Transverse colon (tissue), 4 donors: ENCODE results near the gene DNM1. TPM values are rescaled to one million over a fixed set of nuclear protein-coding genes. Genes with fewer than 3 reads are reported as not detected.

Experiments used
- DNase-seq: peaks from one replicate; pipeline ENCODE4 v3.0.0-alpha.2; 2019
- H3K27ac ChIP-seq, 4 donors: fragments of 200-600 bp; sonication (generic); 2 replicates each; pipeline ENCODE4 v1.5.1; 2016 to 2018; ENCODE audit warnings: inconsistent platforms in 4 of 4
- H3K27me3 ChIP-seq: fragments of 200-600 bp; sonication (generic); 2 replicates; pipeline ENCODE4 v1.5.1; 2017; ENCODE audit warnings: inconsistent platforms
- H3K36me3 ChIP-seq, 4 donors: fragments of 200-600 bp; sonication (generic); 2 replicates each; pipeline ENCODE4 v1.5.1; 2017 to 2019; ENCODE audit warnings: inconsistent platforms in 4 of 4
- H3K4me1 ChIP-seq, 4 donors: fragments of 200-600 bp; sonication (generic); 2 replicates each; pipeline ENCODE4 v1.5.1; 2017 to 2020; ENCODE audit warnings: inconsistent platforms in 4 of 4
- H3K4me3 ChIP-seq, 4 donors: fragments of 200-600 bp; sonication (generic); 1 replicate in 1 of 4; 2 replicates in 3 of 4; pipeline versions ENCODE4 v1.5.1 to v1.6.1; 2017 to 2019; ENCODE audit warnings: inconsistent platforms in 4 of 4
- H3K9me3 ChIP-seq, 2 donors: fragments of 200-600 bp; sonication (generic); 2 replicates each; pipeline ENCODE4 v1.5.1; 2017 to 2019; ENCODE audit warnings: inconsistent platforms in 2 of 2
- EP300 ChIP-seq: sonication (generic); formaldehyde crosslinking; IDR thresholded peaks from one replicate; pipeline ENCODE4 v1.6.1; 2017; ENCODE audit warnings: antibody characterized with exemption, low read depth
- POLR2A ChIP-seq: fragments of 450-650 bp; IDR thresholded peaks from one replicate; pipeline ENCODE4 v1.6.1; 2016; ENCODE audit warnings: antibody characterized with exemption, mild to moderate bottlenecking, moderate library complexity
- POLR2AphosphoS5 ChIP-seq, 3 donors: sonication (generic); formaldehyde crosslinking; IDR thresholded peaks; one replicate each; pipeline ENCODE4 v1.6.1; 2016; ENCODE audit warnings: antibody characterized with exemption in 3 of 3
- WGBS, 2 donors: methylation state at CpG; one replicate each; pipeline ENCODE4 v1.1.5; 2018; ENCODE audit warnings: low coverage in 1 of 2; 5-methylcytosine and 5-hydroxymethylcytosine counted together
- in situ Hi-C, 4 donors: fragments of 200-750 bp; cut with MboI; loops; one replicate each; pipeline versions ENCODE4 v1.15.0 to v1.15.1; 2017; ENCODE audit warnings: low sequenced_read_pairs in 3 of 4, low pct_ligation_motif_present in 1 of 4, low pct_unique_long_range_greater_than_20kb in 1 of 4
- intact Hi-C: fragments of 100-400 bp; cut with DNase I; formaldehyde crosslinking; loops from one replicate; pipeline ENCODE4 v1.15.1; 2023; ENCODE audit warnings: low total_unique reads
- total RNA-seq, 4 donors: library from RNA; depleted of rRNA; stranded (reverse); fragments of >200 nt; gene quantifications; one replicate each; pipeline ENCODE4 v1.1.0, GENCODE V29; 2016
- TF ChIP-seq, protein P1 (sequence below), 5 experiments: fragments of 200-600 bp in 3 of 5; fragments of 450-650 bp in 2 of 5; sonication (generic) in 3 of 5; IDR thresholded peaks; 1 replicate in 2 of 5; 2 replicates in 3 of 5; pipeline ENCODE4 v1.5.1; 2016 to 2017; ENCODE audit warnings: antibody characterized with exemption in 5 of 5, inconsistent platforms in 3 of 5, mild to moderate bottlenecking in 2 of 5, moderate library complexity in 1 of 5

Gene DNM1
- total RNA-seq, 4 donors from 2014 or later, result 7.5 to 41.8 (median 14.3) TPM

DNA sequence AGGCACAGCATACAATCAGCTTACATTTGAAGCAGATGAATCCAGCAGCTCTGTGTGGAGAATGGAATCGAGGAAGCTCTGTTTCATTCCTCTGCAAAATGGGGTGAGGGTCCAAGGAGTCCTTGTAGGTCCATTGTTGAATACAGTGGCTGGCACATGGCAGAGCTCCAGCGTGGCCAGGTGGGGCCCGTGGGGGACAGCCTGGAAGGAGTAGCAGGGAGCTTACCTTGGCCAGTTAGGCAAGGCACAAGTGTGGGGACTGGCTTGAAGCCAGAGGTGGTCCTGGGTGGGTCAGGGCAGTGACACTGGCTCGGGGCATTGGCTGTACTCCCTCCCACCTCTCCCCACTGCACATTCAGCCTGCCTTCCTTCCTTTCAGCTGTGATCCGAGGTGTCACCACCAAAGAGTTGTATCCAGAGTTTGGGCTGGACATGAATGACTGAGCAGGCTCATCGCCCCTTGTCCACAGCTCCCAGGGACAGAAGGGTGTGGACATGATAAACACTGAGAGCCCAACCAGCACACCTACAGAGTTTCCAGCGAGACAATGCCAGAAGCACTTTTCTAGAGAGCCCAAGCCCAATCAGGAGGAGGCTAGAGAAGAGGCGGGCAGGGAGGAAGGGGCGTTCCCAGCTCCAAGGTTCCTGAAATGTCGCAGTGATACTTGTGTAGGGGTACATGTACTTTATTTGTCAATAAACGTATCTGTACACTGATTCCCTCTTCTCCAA, 85.3 kb downstream of the DNM1 start:
- in situ Hi-C loops, result no loop called here
- Histone ChIP-seq H3K4me3 (no peak overlapping the region), H3K9me3 (no peaks in the 10 kb centered on the region), H3K36me3 (peaks cover 0 to 8% (median 0%) of the 10 kb centered on the region in 4 donors), H3K27ac (no peak overlapping the region), H3K27me3 (no peaks in the 10 kb centered on the region), H3K4me1 (no peaks in the 10 kb centered on the region)
- TF ChIP-seq POLR2A, result no peak
- DNase-seq, result no peak
- intact Hi-C loops, result loop anchor here (5.0 kb wide), 1 partner anchor 54 kb away; the partner anchor contains the start of gene SLC27A4
- WGBS, 2 donors, result 81 to 89% methylated on average over 5 to 11 of the region's 11 CpGs

DNA sequence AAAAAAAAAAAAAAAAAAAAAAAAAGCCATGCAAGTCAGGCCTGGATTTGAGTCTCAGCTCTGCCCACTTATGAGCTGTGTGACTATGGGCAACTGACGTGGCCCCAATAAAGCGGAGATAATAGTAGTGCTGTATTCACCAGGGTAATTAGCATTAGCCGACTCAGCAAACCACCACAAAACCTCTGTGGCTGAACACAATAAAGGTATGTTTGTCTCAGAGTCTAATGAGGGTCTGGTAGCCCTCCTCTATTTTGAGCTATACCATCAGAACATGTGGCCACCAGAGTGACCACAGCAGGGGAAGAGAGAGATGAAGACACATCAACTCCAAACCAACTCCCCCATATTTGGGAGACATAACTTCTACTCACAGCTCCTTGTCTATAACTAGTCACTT, 88.8 kb downstream of the DNM1 start:
- no peak for DNase-seq

DNA sequence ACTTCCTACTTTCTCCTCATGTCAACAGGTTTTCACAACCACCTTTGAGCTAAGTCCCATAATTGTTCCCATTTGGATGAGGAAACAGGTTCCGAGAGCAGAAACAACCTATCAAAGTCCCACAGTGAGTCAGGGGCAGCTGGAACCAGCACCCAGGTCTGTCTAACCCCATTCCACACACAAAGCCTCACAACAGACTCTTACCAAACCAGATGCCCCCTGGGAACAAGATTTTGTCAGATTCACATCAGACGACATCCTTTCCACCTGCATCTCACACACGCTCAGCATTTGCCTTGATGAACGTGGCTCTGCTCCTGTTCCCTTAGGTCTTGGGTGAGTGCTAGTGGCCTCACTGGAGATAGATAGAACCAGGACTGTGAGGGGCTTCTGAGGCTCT, 89.9 kb downstream of the DNM1 start:
- intact Hi-C loops, result no loop called here
- WGBS, 2 donors, result 89 to 100% methylated on average over 2 to 4 of the region's 4 CpGs

More for the DNA sequence above, 88.8 kb downstream of the DNM1 start:
- Histone ChIP-seq H3K27ac (no peak overlapping the region), H3K27me3 (no peaks in the 10 kb centered on the region), H3K36me3 (no peaks in the 10 kb centered on the region), H3K4me3 (no peak overlapping the region), H3K4me1 (peaks cover 10 to 18% (median 16%) of the 10 kb centered on the region in 4 donors), H3K9me3 (no peaks in the 10 kb centered on the region)
- intact Hi-C loops (no loop called here), in situ Hi-C loops (no loop called here)
- TF ChIP-seq POLR2AphosphoS5 (IDR thresholded peaks at IDR 0.05) (no peak), POLR2A (no peak), EP300 (no peak)
- TF ChIP-seq, protein P1, sequence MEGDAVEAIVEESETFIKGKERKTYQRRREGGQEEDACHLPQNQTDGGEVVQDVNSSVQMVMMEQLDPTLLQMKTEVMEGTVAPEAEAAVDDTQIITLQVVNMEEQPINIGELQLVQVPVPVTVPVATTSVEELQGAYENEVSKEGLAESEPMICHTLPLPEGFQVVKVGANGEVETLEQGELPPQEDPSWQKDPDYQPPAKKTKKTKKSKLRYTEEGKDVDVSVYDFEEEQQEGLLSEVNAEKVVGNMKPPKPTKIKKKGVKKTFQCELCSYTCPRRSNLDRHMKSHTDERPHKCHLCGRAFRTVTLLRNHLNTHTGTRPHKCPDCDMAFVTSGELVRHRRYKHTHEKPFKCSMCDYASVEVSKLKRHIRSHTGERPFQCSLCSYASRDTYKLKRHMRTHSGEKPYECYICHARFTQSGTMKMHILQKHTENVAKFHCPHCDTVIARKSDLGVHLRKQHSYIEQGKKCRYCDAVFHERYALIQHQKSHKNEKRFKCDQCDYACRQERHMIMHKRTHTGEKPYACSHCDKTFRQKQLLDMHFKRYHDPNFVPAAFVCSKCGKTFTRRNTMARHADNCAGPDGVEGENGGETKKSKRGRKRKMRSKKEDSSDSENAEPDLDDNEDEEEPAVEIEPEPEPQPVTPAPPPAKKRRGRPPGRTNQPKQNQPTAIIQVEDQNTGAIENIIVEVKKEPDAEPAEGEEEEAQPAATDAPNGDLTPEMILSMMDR (IDR thresholded peaks at IDR 0.05), result no peak
- WGBS, 2 donors, result 85 to 100% methylated on average over 2 to 3 of the region's 3 CpGs

DNA sequence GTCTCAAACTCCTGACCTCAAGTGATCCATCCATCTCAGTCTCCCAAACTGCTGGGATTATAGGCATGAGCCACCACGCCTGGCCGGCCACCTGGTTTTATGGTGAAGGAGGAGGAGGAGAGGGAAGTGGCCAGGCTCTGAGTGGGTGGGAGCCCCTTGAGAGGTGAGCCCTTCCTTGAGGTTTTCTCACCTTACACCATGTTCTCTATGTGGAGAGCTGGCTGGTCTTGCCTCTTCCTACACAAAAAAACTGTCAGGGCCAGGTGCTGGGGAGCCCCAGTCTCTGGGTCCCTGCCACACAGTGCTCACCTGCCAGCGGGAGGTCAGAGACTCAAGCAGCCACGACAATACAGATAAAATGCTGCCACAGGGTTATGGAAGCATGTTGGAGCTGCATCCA, 91.0 kb downstream of the DNM1 start:
- H3K4me3 ChIP-seq, result no peak overlapping the region
- H3K36me3 ChIP-seq, result no peaks in the 10 kb centered on the region
- in situ Hi-C loops, result no loop called here
- no peak overlapping the region for H3K27ac ChIP-seq
- intact Hi-C loops, result no loop called here
- peaks cover 10 to 27% (median 21%) of the 10 kb centered on the region in 4 donors for H3K4me1 ChIP-seq
- whole genome bisulfite sequencing, 2 donors, result 76% methylated on average over 4 of the region's 4 CpGs; no CpG with 5 or more reads in 1 of the 2 donors
- TF ChIP-seq, protein P1 (IDR thresholded peaks at IDR 0.05), result no peak
- TF ChIP-seq POLR2A, result no peak
- no peak for TF ChIP-seq EP300
- TF ChIP-seq POLR2AphosphoS5 (IDR thresholded peaks at IDR 0.05), result no peak
- DNase-seq, result no peak
- H3K9me3 ChIP-seq, result no peaks in the 10 kb centered on the region
- H3K27me3 ChIP-seq, result no peaks in the 10 kb centered on the region

More for the DNA sequence above, 89.9 kb downstream of the DNM1 start:
- no peak for DNase-seq
- in situ Hi-C loops, result no loop called here
- H3K27ac ChIP-seq, result no peak overlapping the region
- TF ChIP-seq, protein P1 (IDR thresholded peaks at IDR 0.05), result no peak
- TF ChIP-seq POLR2A (no peak), POLR2AphosphoS5 (IDR thresholded peaks at IDR 0.05) (no peak), EP300 (no peak)
- no peaks in the 10 kb centered on the region for H3K27me3 ChIP-seq
- H3K4me1 ChIP-seq, result peaks cover 10 to 22% (median 20%) of the 10 kb centered on the region in 4 donors
- H3K36me3 ChIP-seq, result no peaks in the 10 kb centered on the region
- no peaks in the 10 kb centered on the region for H3K9me3 ChIP-seq
- no peak overlapping the region for H3K4me3 ChIP-seq
